SU-DHL-6 (cell line): ENCODE data around the gene RINL.

Source experiments
- CTCF ChIP-seq: fragments of 200-600 bp; sonication (generic); IDR thresholded peaks from one replicate; pipeline ENCODE4 v1.5.1; 2017; ENCODE audit warnings: antibody characterized with exemption, mild to moderate bottlenecking, low read length, moderate library complexity; ENCODE audit not compliant: insufficient read depth, poor library complexity, severe bottlenecking
- EZH2phosphoT487 ChIP-seq: fragments of 200-600 bp; sonication (generic), shearing (Covaris generic); conservative IDR thresholded peaks from 2 replicates; pipeline ENCODE4 v1.6.1; 2018; ENCODE audit warnings: mild to moderate bottlenecking, antibody characterized with exemption, low read length, moderate library complexity, mixed read lengths

DNA sequence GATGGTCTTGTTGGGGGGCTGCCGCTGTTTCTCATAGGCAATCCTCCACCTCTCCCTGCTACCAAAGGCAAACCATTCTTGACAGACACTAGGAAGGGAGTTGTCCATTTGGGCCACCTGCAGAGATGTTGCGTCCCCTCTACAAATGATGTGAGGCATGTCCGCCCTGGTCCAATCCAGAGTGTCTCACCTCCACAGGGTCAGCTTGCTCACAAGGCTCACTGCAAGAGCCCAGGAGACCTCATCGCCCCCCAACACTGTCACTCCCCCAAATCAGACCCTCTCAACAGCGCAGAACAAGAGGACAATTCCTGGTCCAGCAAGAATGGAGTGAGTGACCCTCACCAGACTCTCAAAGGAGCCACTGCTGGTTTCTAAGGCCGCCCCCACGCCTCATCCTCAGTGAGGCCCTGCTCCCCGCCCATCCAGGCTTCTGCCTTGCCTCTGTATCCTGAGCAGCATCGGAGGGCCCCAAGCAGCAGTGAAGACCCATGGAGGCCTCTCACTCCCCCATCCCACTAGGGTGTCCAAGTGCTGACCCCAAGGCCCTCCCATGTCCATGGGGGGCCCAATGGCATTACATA is 34.8 kb downstream of the RINL start:
- TF ChIP-seq CTCF (no peak), EZH2phosphoT487 (no peak)
